ENCODE results near the gene PARD3.

GRCh38 chr10:34773636-34774630 lies 41.2 kb downstream of the PARD3 start:
- TF ChIP-seq CTCF (IDR thresholded peaks at IDR 0.05) (no peak), POLR2A (IDR thresholded peaks at IDR 0.05) (no peak)
